KG1 (cell line): ENCODE data around the gene TOR3A.
"Not testable (repeated sequence)": the region's sequence is repeated elsewhere in the genome, so short reads cannot be mapped to it uniquely, and the experiment has no call there.

ENCODE experiments used
- DNase-seq: peaks from one replicate; lab custom pipeline; 2025; lab: John Stamatoyannopoulos, UW

The TOR3A gene

DNA sequence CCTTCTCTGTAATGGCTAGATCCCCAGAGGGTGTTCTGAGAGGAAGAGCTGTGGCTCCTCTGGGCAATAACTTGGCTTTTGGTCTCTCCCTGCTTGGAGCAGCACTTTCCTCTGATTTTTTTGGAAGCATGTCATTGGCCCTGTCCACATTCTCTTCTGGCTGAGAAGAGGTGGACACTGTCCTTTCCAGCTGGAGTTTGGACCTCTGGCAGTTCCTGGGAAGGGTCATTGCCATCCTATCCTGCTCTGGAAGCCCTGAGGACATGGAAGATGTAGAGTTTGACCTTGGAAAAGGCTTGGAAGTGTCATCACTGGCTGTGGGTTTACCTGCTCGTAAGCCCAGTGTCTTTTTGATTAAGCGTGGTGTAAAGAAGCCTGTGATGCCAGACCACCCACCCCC lies 26.8 kb downstream of the TOR3A start:
- DNase-seq, result no peak

DNA sequence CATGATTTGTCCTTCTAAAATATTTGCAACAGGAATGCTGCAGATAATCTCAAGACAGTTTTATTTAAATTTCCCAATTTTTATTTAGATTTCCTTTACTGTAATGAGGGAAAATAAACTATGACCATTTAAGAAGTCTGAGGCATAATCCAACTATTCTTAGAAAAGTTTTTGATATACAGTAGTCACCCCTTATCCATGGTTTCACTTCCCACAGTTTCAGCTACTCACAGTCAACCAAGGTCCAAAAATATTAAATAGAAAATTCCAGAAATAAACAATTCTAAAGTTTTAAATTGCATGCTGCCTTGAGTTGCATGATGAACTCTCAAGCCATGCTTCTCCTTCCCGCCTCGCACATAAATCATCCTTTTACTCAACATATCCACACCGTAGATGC lies 33.3 kb downstream of the TOR3A start:
- DNase-seq, result no peak

GRCh38 chr1:179119513-179119912 lies 37.6 kb downstream of the TOR3A start:
- no peak for DNase-seq

GRCh38 chr1:179120736-179121135 lies 38.9 kb downstream of the TOR3A start:
- DNase-seq, result no peak

DNA sequence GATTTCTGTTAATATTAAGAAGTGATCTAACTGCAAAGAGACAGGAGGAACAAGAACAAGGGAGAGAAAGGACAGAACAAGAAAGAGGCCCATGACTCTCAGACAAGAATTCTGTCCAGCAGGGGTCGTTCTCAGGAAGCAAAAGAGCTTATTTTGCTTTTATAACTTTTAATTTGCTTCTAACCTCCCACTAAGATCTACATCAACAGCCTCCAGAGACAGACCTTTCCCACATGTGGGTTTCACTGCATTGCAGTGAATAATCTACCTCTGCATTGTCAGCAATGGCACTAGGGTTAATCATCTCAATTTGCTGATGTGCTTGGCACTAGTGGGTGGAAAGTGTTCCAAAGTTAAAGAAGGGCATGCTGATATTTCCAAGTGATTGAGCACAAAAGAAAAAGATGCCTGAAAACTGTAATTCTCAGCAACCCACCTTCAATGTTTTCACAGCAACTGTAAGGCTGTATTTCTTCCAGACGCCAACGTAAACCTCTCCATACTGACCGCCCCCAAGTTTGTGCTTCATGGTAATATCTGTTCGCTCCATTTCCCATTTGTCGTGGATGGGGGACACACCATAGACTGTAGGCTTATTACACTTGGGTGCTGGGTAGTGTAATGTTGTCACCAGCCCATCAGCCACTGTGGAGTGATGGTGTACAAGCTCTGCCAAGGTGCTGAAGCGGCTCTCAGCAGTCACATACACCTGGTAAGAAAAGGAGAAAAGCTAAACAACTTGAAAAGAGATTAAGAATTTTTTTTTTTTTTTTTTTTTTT lies 39.5 kb downstream of the TOR3A start:
- DNase-seq, result no peak

GRCh38 chr1:179124873-179125272 lies 43.0 kb downstream of the TOR3A start:
- no peak for DNase-seq

GRCh38 chr1:179126338-179127060 lies 44.6 kb downstream of the TOR3A start:
- no peak for DNase-seq

DNA sequence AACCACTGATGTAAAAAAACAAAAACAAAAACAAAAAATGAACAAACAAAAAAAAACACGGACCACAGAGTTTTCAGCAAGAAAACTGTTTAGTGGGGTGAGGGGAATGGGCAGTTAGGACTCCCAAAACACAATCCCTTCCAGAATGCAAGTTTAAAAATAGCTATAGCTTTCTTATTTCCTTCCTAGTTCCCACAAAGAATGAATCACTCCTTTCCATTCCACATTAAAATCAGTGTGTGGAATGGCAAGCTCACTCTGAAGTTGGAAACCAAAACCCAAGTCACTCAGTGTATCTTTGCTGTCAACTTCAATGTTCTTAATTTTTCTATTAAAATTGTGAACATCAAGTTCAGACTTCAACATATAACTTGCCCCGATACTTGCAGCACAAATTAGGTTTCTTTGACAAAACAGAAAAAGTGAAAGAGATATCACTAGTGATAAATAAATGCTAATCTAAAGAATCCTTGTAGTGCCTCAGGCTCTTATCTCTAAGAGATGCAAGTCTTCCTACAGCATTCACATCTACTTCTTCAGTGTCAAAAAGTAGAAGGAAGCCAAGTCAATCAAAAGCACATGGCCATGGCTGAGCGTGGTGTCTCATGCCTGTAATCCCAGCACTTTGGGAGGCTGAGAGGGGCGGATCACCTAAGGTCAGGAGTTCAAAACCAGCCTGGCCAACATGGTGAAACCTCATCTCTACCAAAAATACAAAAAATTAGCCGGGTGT lies 45.5 kb downstream of the TOR3A start:
- no peak for DNase-seq

DNA sequence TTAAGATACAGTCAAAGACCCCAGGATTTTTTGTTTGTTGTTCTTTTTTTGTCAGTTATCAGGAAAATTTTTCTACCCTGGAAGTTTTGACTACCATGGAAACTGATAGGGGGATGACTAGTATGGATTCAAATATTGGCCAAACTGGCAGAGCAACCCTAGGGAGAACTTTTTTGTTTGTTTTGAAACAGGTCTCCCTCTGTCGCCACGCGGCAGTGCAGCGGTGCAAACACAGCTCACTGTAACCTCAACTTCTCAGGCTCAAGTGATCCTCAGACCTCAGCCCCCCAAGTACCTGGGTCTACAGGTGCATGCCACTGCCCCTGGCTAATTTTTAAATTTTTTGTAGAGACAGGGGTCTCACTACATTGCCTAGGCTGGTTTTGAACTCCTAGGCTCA lies 46.6 kb downstream of the TOR3A start:
- no peak for DNase-seq

GRCh38 chr1:179129702-179130473 lies 48.0 kb downstream of the TOR3A start:
- DNase-seq, result peak; percentile 18

- DNase-seq, result not testable (repeated sequence)
These were observed 53.3 kb downstream of the TOR3A start for GRCh38 chr1:179135168-179135567.

GRCh38 chr1:179135707-179136106 lies 53.8 kb downstream of the TOR3A start:
- not testable (repeated sequence) for DNase-seq

GRCh38 chr1:179137617-179138255 lies 55.9 kb downstream of the TOR3A start:
- no peak for DNase-seq

DNA sequence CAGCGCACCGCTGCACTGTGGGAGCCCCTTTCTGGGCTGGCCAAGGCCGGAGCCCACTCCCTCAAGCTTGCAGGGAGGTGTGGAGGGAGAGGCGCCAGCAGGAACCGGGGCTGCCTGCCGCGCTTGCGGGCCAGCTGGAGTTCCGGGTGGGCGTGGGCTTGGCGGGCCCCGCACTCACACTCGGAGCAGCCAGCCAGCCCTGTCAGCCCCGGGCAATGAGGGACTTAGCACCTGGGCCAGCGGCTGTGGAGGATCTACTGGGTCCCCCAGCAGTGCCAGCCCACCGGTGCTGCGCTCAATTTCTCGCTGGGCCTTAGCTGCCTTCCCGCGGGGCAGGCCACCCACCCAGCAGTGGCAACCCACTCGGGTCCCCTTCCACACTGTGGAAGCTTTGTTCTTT lies 56.9 kb downstream of the TOR3A start:
- DNase-seq, result not testable (repeated sequence)

GRCh38 chr1:179141592-179142251 lies 59.9 kb downstream of the TOR3A start:
- no peak for DNase-seq

DNA sequence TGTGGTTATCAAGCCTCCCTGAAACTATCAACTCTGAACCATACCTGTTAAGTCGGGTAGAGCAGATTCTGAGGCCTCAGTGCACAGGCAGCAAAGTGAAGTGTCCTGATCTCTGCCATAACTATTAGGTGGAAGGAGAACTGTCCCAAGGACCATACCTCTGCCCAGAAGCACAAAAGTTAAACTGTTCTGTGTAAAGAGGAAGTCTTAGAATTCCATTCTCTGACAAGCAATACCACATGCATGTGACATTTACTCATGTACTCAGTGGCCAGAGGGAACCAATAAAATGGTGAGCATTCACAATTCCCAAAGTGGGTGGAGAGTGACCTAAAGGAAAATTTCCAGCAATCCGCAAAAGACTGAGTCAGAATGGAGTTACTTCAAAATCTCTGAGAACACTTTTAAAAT lies 61.0 kb downstream of the TOR3A start:
- peak; percentile 22 for DNase-seq

- DNase-seq, result no peak
These were observed 61.5 kb downstream of the TOR3A start for GRCh38 chr1:179143322-179143721.

GRCh38 chr1:179144626-179145025 lies 62.8 kb downstream of the TOR3A start:
- DNase-seq, result no peak

DNA sequence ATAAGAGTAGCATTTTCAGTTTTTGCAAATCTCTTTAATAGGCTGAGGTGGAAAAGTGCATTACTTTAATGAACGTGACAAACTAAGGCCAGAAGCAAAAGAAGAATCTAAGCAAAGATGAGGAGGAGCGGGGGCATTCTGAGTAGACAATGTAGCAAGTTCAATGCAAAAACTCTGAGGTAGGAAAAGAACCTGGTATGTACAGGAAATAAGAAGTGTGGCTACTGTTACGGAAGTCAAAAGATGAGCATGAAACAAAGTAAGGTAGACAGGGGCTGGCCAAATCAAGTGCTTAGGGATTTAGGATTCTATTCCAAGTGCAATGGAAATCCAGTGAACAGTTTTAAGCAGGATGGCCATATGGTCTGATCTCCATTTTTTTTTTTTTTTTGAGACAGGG lies 63.7 kb downstream of the TOR3A start:
- DNase-seq, result no peak
